ENCODE measurements around the gene SERPIND1.

DNA sequence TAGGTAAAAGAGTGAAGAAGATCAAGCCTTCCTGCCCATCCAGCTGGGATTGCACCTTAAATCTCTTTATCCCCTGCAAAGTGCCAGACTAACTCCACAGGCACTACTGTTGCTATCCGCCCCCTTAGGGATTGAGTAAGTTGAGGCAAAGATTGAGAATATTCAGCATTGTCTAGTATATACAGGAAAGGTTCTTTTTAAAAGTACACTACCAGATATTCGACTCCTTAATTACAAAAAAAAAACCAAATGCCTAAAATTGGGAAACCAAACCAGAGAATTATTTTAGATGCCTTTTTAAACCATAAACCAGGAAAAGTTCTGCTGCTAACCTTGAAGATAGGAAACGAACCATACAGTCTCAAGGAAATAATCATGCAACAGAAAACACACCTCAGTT lies 11.5 kb downstream of the SERPIND1 start:
- TF ChIP-seq, protein P1, sequence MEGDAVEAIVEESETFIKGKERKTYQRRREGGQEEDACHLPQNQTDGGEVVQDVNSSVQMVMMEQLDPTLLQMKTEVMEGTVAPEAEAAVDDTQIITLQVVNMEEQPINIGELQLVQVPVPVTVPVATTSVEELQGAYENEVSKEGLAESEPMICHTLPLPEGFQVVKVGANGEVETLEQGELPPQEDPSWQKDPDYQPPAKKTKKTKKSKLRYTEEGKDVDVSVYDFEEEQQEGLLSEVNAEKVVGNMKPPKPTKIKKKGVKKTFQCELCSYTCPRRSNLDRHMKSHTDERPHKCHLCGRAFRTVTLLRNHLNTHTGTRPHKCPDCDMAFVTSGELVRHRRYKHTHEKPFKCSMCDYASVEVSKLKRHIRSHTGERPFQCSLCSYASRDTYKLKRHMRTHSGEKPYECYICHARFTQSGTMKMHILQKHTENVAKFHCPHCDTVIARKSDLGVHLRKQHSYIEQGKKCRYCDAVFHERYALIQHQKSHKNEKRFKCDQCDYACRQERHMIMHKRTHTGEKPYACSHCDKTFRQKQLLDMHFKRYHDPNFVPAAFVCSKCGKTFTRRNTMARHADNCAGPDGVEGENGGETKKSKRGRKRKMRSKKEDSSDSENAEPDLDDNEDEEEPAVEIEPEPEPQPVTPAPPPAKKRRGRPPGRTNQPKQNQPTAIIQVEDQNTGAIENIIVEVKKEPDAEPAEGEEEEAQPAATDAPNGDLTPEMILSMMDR (IDR thresholded peaks at IDR 0.05; ENCODE audit: poor library complexity, severe bottlenecking) = no peak
- no peak for TF ChIP-seq POLR2AphosphoS5 (IDR thresholded peaks at IDR 0.05)
- TF ChIP-seq, protein P2, sequence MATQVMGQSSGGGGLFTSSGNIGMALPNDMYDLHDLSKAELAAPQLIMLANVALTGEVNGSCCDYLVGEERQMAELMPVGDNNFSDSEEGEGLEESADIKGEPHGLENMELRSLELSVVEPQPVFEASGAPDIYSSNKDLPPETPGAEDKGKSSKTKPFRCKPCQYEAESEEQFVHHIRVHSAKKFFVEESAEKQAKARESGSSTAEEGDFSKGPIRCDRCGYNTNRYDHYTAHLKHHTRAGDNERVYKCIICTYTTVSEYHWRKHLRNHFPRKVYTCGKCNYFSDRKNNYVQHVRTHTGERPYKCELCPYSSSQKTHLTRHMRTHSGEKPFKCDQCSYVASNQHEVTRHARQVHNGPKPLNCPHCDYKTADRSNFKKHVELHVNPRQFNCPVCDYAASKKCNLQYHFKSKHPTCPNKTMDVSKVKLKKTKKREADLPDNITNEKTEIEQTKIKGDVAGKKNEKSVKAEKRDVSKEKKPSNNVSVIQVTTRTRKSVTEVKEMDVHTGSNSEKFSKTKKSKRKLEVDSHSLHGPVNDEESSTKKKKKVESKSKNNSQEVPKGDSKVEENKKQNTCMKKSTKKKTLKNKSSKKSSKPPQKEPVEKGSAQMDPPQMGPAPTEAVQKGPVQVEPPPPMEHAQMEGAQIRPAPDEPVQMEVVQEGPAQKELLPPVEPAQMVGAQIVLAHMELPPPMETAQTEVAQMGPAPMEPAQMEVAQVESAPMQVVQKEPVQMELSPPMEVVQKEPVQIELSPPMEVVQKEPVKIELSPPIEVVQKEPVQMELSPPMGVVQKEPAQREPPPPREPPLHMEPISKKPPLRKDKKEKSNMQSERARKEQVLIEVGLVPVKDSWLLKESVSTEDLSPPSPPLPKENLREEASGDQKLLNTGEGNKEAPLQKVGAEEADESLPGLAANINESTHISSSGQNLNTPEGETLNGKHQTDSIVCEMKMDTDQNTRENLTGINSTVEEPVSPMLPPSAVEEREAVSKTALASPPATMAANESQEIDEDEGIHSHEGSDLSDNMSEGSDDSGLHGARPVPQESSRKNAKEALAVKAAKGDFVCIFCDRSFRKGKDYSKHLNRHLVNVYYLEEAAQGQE (IDR thresholded peaks at IDR 0.05; ENCODE audit: borderline replicate concordance) = no peak
- TF ChIP-seq RAD21 (conservative IDR thresholded peaks at IDR 0.05) = no peak
- no peak for TF ChIP-seq TAF1 (IDR thresholded peaks at IDR 0.05; ENCODE audit: low read depth)
